Measurements from ENCODE around the gene RELB. TPM values are rescaled to one million over a fixed set of nuclear protein-coding genes. Genes with fewer than 3 reads are reported as not detected.

Gene RELB
- total and polyA plus RNA-seq, 10 of the 15 experiments (the other 5 are each of a cell fraction or from before 2014, with no cell fraction given) = 0.66 to 43.8 (median 12.8) TPM

DNA sequence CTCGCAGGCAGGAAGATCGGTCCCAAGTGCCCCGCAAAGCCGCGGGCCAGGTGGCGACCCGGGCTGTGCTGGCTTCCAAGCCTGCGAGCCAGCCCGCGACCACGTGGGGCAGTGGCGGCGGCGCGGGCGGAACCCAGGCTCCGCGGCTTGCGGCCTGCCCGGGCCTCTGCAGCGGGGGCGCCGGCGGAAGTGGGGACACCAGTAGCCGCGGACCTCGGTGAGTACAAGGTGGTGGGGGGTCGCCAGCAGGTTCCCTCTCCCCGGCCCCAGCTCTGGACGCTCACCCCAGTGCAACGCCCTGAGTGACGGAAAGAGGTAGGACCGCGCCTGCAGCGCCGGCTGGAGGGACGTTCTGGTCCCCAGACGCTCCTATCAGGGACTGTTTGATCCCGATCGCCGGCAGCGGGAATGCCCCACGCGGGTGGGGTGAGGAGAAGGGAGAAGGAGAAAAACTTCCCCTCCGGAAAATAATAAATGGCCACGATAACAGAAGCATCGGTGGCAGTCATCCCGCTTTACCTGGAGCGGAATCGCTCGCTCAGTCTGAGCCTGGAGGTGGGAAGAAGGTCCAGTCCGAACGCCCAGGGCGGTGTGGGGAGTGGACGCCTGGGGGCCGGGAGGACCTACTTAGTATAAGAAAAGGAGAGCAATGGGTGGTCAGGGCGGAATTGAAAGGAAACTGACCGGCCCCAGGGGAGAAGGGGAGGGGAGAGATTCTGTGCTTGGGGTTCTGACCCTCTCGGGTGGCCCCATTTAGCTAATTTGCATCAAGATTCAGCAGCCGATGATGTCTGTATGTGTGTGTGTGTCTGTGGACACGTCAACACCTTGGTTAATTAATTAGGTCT, 78.0 kb downstream of the RELB start, which contains the start of gene GEMIN7 (continued):
- TF ChIP-seq, protein P1, sequence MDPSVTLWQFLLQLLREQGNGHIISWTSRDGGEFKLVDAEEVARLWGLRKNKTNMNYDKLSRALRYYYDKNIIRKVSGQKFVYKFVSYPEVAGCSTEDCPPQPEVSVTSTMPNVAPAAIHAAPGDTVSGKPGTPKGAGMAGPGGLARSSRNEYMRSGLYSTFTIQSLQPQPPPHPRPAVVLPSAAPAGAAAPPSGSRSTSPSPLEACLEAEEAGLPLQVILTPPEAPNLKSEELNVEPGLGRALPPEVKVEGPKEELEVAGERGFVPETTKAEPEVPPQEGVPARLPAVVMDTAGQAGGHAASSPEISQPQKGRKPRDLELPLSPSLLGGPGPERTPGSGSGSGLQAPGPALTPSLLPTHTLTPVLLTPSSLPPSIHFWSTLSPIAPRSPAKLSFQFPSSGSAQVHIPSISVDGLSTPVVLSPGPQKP (IDR thresholded peaks at IDR 0.05; ENCODE audit: low read depth, low read length) = peak; percentile 80; the same call in 1 of the 2 replicates
- peak; percentile 90; the same call in 1 of the 2 replicates for TF ChIP-seq TCF3 (IDR thresholded peaks at IDR 0.05; ENCODE audit: borderline replicate concordance, insufficient read depth, low read depth, low read length)
- no peak for TF ChIP-seq TCF7 (IDR thresholded peaks at IDR 0.05; ENCODE audit: borderline replicate concordance)
- peak; percentile 59; the same call in 1 of the 2 replicates for TF ChIP-seq DPF2 (IDR thresholded peaks at IDR 0.05)
- TF ChIP-seq, protein P2, sequence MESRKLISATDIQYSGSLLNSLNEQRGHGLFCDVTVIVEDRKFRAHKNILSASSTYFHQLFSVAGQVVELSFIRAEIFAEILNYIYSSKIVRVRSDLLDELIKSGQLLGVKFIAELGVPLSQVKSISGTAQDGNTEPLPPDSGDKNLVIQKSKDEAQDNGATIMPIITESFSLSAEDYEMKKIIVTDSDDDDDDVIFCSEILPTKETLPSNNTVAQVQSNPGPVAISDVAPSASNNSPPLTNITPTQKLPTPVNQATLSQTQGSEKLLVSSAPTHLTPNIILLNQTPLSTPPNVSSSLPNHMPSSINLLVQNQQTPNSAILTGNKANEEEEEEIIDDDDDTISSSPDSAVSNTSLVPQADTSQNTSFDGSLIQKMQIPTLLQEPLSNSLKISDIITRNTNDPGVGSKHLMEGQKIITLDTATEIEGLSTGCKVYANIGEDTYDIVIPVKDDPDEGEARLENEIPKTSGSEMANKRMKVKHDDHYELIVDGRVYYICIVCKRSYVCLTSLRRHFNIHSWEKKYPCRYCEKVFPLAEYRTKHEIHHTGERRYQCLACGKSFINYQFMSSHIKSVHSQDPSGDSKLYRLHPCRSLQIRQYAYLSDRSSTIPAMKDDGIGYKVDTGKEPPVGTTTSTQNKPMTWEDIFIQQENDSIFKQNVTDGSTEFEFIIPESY (IDR thresholded peaks at IDR 0.05) = no peak
- TF ChIP-seq, protein P3, sequence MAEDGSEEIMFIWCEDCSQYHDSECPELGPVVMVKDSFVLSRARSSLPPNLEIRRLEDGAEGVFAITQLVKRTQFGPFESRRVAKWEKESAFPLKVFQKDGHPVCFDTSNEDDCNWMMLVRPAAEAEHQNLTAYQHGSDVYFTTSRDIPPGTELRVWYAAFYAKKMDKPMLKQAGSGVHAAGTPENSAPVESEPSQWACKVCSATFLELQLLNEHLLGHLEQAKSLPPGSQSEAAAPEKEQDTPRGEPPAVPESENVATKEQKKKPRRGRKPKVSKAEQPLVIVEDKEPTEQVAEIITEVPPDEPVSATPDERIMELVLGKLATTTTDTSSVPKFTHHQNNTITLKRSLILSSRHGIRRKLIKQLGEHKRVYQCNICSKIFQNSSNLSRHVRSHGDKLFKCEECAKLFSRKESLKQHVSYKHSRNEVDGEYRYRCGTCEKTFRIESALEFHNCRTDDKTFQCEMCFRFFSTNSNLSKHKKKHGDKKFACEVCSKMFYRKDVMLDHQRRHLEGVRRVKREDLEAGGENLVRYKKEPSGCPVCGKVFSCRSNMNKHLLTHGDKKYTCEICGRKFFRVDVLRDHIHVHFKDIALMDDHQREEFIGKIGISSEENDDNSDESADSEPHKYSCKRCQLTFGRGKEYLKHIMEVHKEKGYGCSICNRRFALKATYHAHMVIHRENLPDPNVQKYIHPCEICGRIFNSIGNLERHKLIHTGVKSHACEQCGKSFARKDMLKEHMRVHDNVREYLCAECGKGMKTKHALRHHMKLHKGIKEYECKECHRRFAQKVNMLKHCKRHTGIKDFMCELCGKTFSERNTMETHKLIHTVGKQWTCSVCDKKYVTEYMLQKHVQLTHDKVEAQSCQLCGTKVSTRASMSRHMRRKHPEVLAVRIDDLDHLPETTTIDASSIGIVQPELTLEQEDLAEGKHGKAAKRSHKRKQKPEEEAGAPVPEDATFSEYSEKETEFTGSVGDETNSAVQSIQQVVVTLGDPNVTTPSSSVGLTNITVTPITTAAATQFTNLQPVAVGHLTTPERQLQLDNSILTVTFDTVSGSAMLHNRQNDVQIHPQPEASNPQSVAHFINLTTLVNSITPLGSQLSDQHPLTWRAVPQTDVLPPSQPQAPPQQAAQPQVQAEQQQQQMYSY (CRISPR knock-in tag; IDR thresholded peaks at IDR 0.05) = no peak
- no peak for TF ChIP-seq EZH2 (IDR thresholded peaks at IDR 0.05; ENCODE audit: borderline replicate concordance, control insufficient read depth, low read depth, low read length)
- TF ChIP-seq CEBPB (IDR thresholded peaks at IDR 0.05; ENCODE audit: borderline replicate concordance in 1 of 2, low read depth in 2 of 2, low read length in 2 of 2) = no peak
- no peak for TF ChIP-seq RAD51 (IDR thresholded peaks at IDR 0.05)
- TF ChIP-seq SMARCA5 (IDR thresholded peaks at IDR 0.05) = peak; percentile 97
- TF ChIP-seq MTA2 (IDR thresholded peaks at IDR 0.05; ENCODE audit: low read depth) = peak; percentile 91; the same call in 1 of the 2 replicates
- no peak; a peak in 1 of 4 replicates for TF ChIP-seq IKZF2 (IDR thresholded peaks at IDR 0.05)
- TF ChIP-seq NBN (IDR thresholded peaks at IDR 0.05) = peak; percentile 56; the same call in 1 of the 2 replicates
- TF ChIP-seq, protein P4, sequence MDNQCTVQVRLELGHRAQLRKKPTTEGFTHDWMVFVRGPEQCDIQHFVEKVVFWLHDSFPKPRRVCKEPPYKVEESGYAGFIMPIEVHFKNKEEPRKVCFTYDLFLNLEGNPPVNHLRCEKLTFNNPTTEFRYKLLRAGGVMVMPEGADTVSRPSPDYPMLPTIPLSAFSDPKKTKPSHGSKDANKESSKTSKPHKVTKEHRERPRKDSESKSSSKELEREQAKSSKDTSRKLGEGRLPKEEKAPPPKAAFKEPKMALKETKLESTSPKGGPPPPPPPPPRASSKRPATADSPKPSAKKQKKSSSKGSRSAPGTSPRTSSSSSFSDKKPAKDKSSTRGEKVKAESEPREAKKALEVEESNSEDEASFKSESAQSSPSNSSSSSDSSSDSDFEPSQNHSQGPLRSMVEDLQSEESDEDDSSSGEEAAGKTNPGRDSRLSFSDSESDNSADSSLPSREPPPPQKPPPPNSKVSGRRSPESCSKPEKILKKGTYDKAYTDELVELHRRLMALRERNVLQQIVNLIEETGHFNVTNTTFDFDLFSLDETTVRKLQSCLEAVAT (IDR thresholded peaks at IDR 0.05) = peak; percentile 28; the same call in 1 of the 2 replicates
- no peak; the same call in 1 of the 2 replicates for TF ChIP-seq MTA3 (IDR thresholded peaks at IDR 0.05; ENCODE audit: borderline replicate concordance, low read length)
- no peak for TF ChIP-seq ZNF622 (IDR thresholded peaks at IDR 0.05)
- peak; percentile 88 for TF ChIP-seq BACH1 (IDR thresholded peaks at IDR 0.05; ENCODE audit: borderline replicate concordance)
- TF ChIP-seq POU2F2 (IDR thresholded peaks at IDR 0.05; ENCODE audit: borderline replicate concordance, low read depth, low read length) = peak; percentile 95
- peak; percentile 99 for TF ChIP-seq LARP7 (IDR thresholded peaks at IDR 0.05)
- TF ChIP-seq ETV6 (conservative IDR thresholded peaks at IDR 0.05 in 1 of 2, IDR thresholded peaks at IDR 0.05 in 1 of 2; ENCODE audit: borderline replicate concordance in 1 of 2, low read depth in 1 of 2) = peak in 1 of 2 experiments; percentile 43; a peak in 1 of 4 replicates
- no peak for TF ChIP-seq NFYA (IDR thresholded peaks at IDR 0.05; ENCODE audit: borderline replicate concordance, low read depth, low read length)
